ENCODE results near the gene PCDHB1. TPM values are rescaled to one million over a fixed set of nuclear protein-coding genes. Genes with fewer than 3 reads are reported as not detected.
"Not testable (repeated sequence)": the region's sequence is repeated elsewhere in the genome, so short reads cannot be mapped to it uniquely, and the experiment has no call there.

Gene PCDHB1
- total and polyA plus RNA-seq, 9 of the 15 experiments (the other 6 are each of a cell fraction or from before 2014, with no cell fraction given) = not detected

GRCh38 chr5:141095263-141095641 is 44.1 kb downstream of the PCDHB1 start:
- no peak for FAIRE-seq

GRCh38 chr5:141096181-141096580 is 45.0 kb downstream of the PCDHB1 start:
- H4K20me1 ChIP-seq (replicated peaks; ENCODE audit: control insufficient read depth, insufficient read depth, low read length); H3K27me3 ChIP-seq (ENCODE audit: control insufficient read depth in 2 of 2, insufficient read depth in 2 of 2, low read length in 2 of 2); FAIRE-seq; ATAC-seq; BruUV-seq (replicated peaks); H3K4me3 ChIP-seq; H3K4me1 ChIP-seq (replicated peaks in 1 of 2; ENCODE audit: control insufficient read depth in 2 of 2, insufficient read depth in 2 of 2, low read length in 2 of 2); H3K9ac ChIP-seq (ENCODE audit: insufficient read depth in 1 of 2, low read depth in 2 of 2, low read length in 2 of 2); H3K9me1 ChIP-seq (ENCODE audit: control insufficient read depth, insufficient read depth, low read length); H3K9me3 ChIP-seq (replicated peaks; ENCODE audit: control insufficient read depth, insufficient read depth, low read depth, low read length); in situ Hi-C loops (cut with MboI); H3K27ac ChIP-seq (ENCODE audit: extremely low read depth, low read depth, low read length); DNase-seq (ENCODE audit: extremely low read depth in 1 of 4, low spot score in 3 of 4); POLR2A ChIA-PET; H2AFZ ChIP-seq (ENCODE audit: low read depth, low read length); H3K36me3 ChIP-seq (ENCODE audit: control insufficient read depth, insufficient read depth, low read length); intact Hi-C loops (cut with micrococcal nuclease); H3K79me2 ChIP-seq (ENCODE audit: control insufficient read depth, insufficient read depth, low read length); CTCF ChIA-PET (ENCODE audit: low intra/inter-chr PET ratio); H3K4me2 ChIP-seq (ENCODE audit: insufficient read depth, low read length): not testable (repeated sequence)
- 45% methylated on average over 10 of the region's 46 CpGs for WGBS (ENCODE audit: insufficient coverage, low coverage, missing lambda C conversion rate)

More at GRCh38 chr5:141095263-141095641, 44.1 kb downstream of the PCDHB1 start:
- no peak overlapping the region for H3K9ac ChIP-seq (ENCODE audit: insufficient read depth in 1 of 2, low read depth in 2 of 2, low read length in 2 of 2)
- ChIA-PET POLR2A (no interaction called here), CTCF (ENCODE audit: low intra/inter-chr PET ratio) (no interaction called here)
- intact Hi-C loops (cut with micrococcal nuclease) (no loop called here), in situ Hi-C loops (cut with MboI) (no loop called here)
- H3K27ac ChIP-seq (ENCODE audit: extremely low read depth, low read depth, low read length) = no peak overlapping the region
- no peaks in the 10 kb centered on the region for H3K36me3 ChIP-seq (ENCODE audit: control insufficient read depth, insufficient read depth, low read length)
- H4K20me1 ChIP-seq (replicated peaks; ENCODE audit: control insufficient read depth, insufficient read depth, low read length) = no peaks in the 10 kb centered on the region
- no peak overlapping the region for H3K4me2 ChIP-seq (ENCODE audit: insufficient read depth, low read length)
- TF ChIP-seq KDM5B (IDR thresholded peaks at IDR 0.05; ENCODE audit: insufficient replicate concordance, low read depth, low read length) (no peak), SIX5 (IDR thresholded peaks at IDR 0.05; ENCODE audit: borderline replicate concordance in 1 of 2, insufficient read depth in 1 of 2, low read depth in 1 of 2, low read length in 2 of 2) (no peak), HNRNPL (IDR thresholded peaks at IDR 0.05; ENCODE audit: low read depth, low read length) (no peak), ZBTB7A (IDR thresholded peaks at IDR 0.05; ENCODE audit: borderline replicate concordance, control insufficient read depth, low read depth, low read length) (no peak), NFRKB (IDR thresholded peaks at IDR 0.05; ENCODE audit: low read depth) (no peak), OTX1 (CRISPR knock-in tag; IDR thresholded peaks at IDR 0.05) (no peak)
- no peaks in the 10 kb centered on the region; a peak in 1 of 5 replicates for H3K27me3 ChIP-seq (ENCODE audit: control insufficient read depth in 2 of 2, insufficient read depth in 2 of 2, low read length in 2 of 2)
- no peak overlapping the region for H3K4me3 ChIP-seq
- 3% methylated on average over 12 of the region's 12 CpGs for WGBS (ENCODE audit: insufficient coverage, low coverage, missing lambda C conversion rate)
- H2AFZ ChIP-seq (ENCODE audit: low read depth, low read length) = no peak overlapping the region
- ATAC-seq = peak; percentile 59; the same call in 2 of the 3 replicates
- H3K9me1 ChIP-seq (ENCODE audit: control insufficient read depth, insufficient read depth, low read length) = no peaks in the 10 kb centered on the region
- DNase-seq (ENCODE audit: extremely low read depth in 1 of 4, low spot score in 3 of 4) = no peak
- BruUV-seq (replicated peaks) = no TSS peak
- H3K4me1 ChIP-seq (replicated peaks in 1 of 2; ENCODE audit: control insufficient read depth in 2 of 2, insufficient read depth in 2 of 2, low read length in 2 of 2) = no peaks in the 10 kb centered on the region
- H3K79me2 ChIP-seq (ENCODE audit: control insufficient read depth, insufficient read depth, low read length) = no peaks in the 10 kb centered on the region
- H3K9me3 ChIP-seq (replicated peaks; ENCODE audit: control insufficient read depth, insufficient read depth, low read depth, low read length) = no peaks in the 10 kb centered on the region

- H2AFZ ChIP-seq (ENCODE audit: low read depth, low read length); H3K4me2 ChIP-seq (ENCODE audit: insufficient read depth, low read length); intact Hi-C loops (cut with micrococcal nuclease); BruUV-seq (replicated peaks); H3K9ac ChIP-seq (ENCODE audit: insufficient read depth in 1 of 2, low read depth in 2 of 2, low read length in 2 of 2); POLR2A ChIA-PET; in situ Hi-C loops (cut with MboI); H3K4me3 ChIP-seq; FAIRE-seq; H3K27me3 ChIP-seq (ENCODE audit: control insufficient read depth in 2 of 2, insufficient read depth in 2 of 2, low read length in 2 of 2); CTCF ChIA-PET (ENCODE audit: low intra/inter-chr PET ratio); H3K36me3 ChIP-seq (ENCODE audit: control insufficient read depth, insufficient read depth, low read length); H3K79me2 ChIP-seq (ENCODE audit: control insufficient read depth, insufficient read depth, low read length); ATAC-seq; DNase-seq (ENCODE audit: extremely low read depth in 1 of 4, low spot score in 3 of 4); H3K9me3 ChIP-seq (replicated peaks; ENCODE audit: control insufficient read depth, insufficient read depth, low read depth, low read length); H4K20me1 ChIP-seq (replicated peaks; ENCODE audit: control insufficient read depth, insufficient read depth, low read length); H3K27ac ChIP-seq (ENCODE audit: extremely low read depth, low read depth, low read length); H3K9me1 ChIP-seq (ENCODE audit: control insufficient read depth, insufficient read depth, low read length); H3K4me1 ChIP-seq (replicated peaks in 1 of 2; ENCODE audit: control insufficient read depth in 2 of 2, insufficient read depth in 2 of 2, low read length in 2 of 2): not testable (repeated sequence)
- 7% methylated on average over 23 of the region's 38 CpGs for WGBS (ENCODE audit: insufficient coverage, low coverage, missing lambda C conversion rate)
Measured at GRCh38 chr5:141096586-141096985, 45.4 kb downstream of the PCDHB1 start.

All from K562 (cell line).